Endodermal cell (in vitro differentiated cells): ENCODE data around the gene CLSTN2. TPM values are rescaled to one million over a fixed set of nuclear protein-coding genes. Genes with fewer than 3 reads are reported as not detected.

Experiments
- DNase-seq: peaks from one replicate; pipeline ENCODE4 v3.0.0-alpha.2; 2017
- H3K27ac ChIP-seq: 2 replicates; pipeline ENCODE4 v1.5.1; 2013; ENCODE audit warnings: mild to moderate bottlenecking, low read depth, low read length, moderate library complexity
- H3K27me3 ChIP-seq: 2 replicates; pipeline ENCODE4 v1.6.1; 2013; ENCODE audit warnings: mild to moderate bottlenecking, low read length, moderate library complexity; ENCODE audit not compliant: insufficient read depth, control insufficient read depth, poor library complexity, severe bottlenecking
- H3K36me3 ChIP-seq: 2 replicates; pipeline ENCODE4 v1.7.0; 2013; ENCODE audit warnings: mild to moderate bottlenecking, low read length, moderate library complexity; ENCODE audit not compliant: control insufficient read depth, insufficient read depth
- H3K4me1 ChIP-seq: one replicate; pipeline ENCODE4 v1.7.0; 2013; ENCODE audit warnings: low read length; ENCODE audit not compliant: control insufficient read depth, insufficient read depth
- H3K4me3 ChIP-seq: 2 replicates; pipeline ENCODE4 v1.5.1; 2013; ENCODE audit warnings: mild to moderate bottlenecking, low read length, moderate library complexity
- H3K9ac ChIP-seq: 2 replicates; pipeline ENCODE4 v1.6.1; 2013; ENCODE audit warnings: mild to moderate bottlenecking, low read length, moderate library complexity; ENCODE audit not compliant: poor library complexity, severe bottlenecking; ENCODE audit errors: extremely low read depth
- H3K9me3 ChIP-seq: 2 replicates; pipeline ENCODE4 v1.6.1; 2013; ENCODE audit warnings: mild to moderate bottlenecking, low read length, moderate library complexity; ENCODE audit not compliant: control insufficient read depth
- H3K27ac Mint-ChIP-seq: 2 replicates; pipeline ENCODE4 v1.8.0; 2020; ENCODE audit warnings: mixed read lengths
- H3K27me3 Mint-ChIP-seq: 2 replicates; pipeline ENCODE4 v1.8.0; 2021; ENCODE audit warnings: mild to moderate bottlenecking, mixed read lengths; ENCODE audit not compliant: insufficient read depth
- H3K36me3 Mint-ChIP-seq: 2 replicates; pipeline ENCODE4 v1.8.0; 2020; ENCODE audit warnings: low read depth, mixed read lengths
- H3K4me1 Mint-ChIP-seq: 2 replicates; pipeline ENCODE4 v1.8.0; 2020; ENCODE audit warnings: mixed read lengths
- H3K4me3 Mint-ChIP-seq: 2 replicates; pipeline ENCODE4 v1.8.0; 2020; ENCODE audit warnings: mild to moderate bottlenecking, moderate library complexity, mixed read lengths
- H3K9me3 Mint-ChIP-seq: 2 replicates; pipeline ENCODE4 v1.8.0; 2020; ENCODE audit warnings: mild to moderate bottlenecking, mixed read lengths
- WGBS, 2 experiments: methylation state at CpG; one replicate each; pipeline versions ENCODE4 v1.1.5 to v1.1.7; 2013; ENCODE audit warnings: missing lambda C conversion rate in 2 of 2, mixed read lengths in 1 of 2; ENCODE audit not compliant: insufficient coverage in 1 of 2, insufficient read length in 1 of 2; 5-methylcytosine and 5-hydroxymethylcytosine counted together
- total RNA-seq, 2 donors: library from RNA; stranded (reverse); fragmentation: NEBNext Ultra II Directional in 1 of 2; extraction: Animal tissue kit (Norgen Biotek cat#: 25700) in 1 of 2; gene quantifications; 2 replicates in 1 of 2; 3 replicates in 1 of 2; pipeline ENCODE4 v1.2.1, GENCODE V29; 2021
- TF ChIP-seq, protein P1 (sequence below): fragments of 200-600 bp; sonication (generic); conservative IDR thresholded peaks from 2 replicates; pipeline ENCODE4 v1.5.0; 2021; ENCODE audit warnings: antibody characterized with exemption, mild to moderate bottlenecking

The CLSTN2 gene
- total RNA-seq, 2 donors from 2014 or later, result 0.13 to 0.42 TPM

GRCh38 chr3:140023616-140024530, 88.9 kb downstream of the CLSTN2 start:
- TF ChIP-seq, protein P1, sequence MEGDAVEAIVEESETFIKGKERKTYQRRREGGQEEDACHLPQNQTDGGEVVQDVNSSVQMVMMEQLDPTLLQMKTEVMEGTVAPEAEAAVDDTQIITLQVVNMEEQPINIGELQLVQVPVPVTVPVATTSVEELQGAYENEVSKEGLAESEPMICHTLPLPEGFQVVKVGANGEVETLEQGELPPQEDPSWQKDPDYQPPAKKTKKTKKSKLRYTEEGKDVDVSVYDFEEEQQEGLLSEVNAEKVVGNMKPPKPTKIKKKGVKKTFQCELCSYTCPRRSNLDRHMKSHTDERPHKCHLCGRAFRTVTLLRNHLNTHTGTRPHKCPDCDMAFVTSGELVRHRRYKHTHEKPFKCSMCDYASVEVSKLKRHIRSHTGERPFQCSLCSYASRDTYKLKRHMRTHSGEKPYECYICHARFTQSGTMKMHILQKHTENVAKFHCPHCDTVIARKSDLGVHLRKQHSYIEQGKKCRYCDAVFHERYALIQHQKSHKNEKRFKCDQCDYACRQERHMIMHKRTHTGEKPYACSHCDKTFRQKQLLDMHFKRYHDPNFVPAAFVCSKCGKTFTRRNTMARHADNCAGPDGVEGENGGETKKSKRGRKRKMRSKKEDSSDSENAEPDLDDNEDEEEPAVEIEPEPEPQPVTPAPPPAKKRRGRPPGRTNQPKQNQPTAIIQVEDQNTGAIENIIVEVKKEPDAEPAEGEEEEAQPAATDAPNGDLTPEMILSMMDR, result no peak
- Histone ChIP-seq H3K36me3 (no peaks in the 10 kb centered on the region), H3K27me3 (peaks cover 46% of the 10 kb centered on the region), H3K4me1 (peaks cover 18% of the 10 kb centered on the region), H3K4me3 (no peak overlapping the region), H3K27ac (no peak overlapping the region), H3K9me3 (no peaks in the 10 kb centered on the region), H3K9ac (no peak overlapping the region)
- H3K4me1 Mint-ChIP-seq, result peaks cover 19% of the 10 kb centered on the region
- no peaks in the 10 kb centered on the region for H3K36me3 Mint-ChIP-seq
- no peak overlapping the region for H3K4me3 Mint-ChIP-seq
- DNase-seq, result no peak
- peaks cover 49% of the 10 kb centered on the region for H3K27me3 Mint-ChIP-seq
- H3K27ac Mint-ChIP-seq, result no peak overlapping the region
- no peaks in the 10 kb centered on the region for H3K9me3 Mint-ChIP-seq
- 89% methylated on average over 8 to 12 of the region's 12 CpGs for WGBS, 2 experiments

GRCh38 chr3:140031170-140031569, 96.2 kb downstream of the CLSTN2 start:
- TF ChIP-seq, protein P1, result no peak
- DNase-seq, result no peak

GRCh38 chr3:140034058-140034457, 99.1 kb downstream of the CLSTN2 start:
- Mint-ChIP-seq H3K4me1 (peaks cover 16% of the 10 kb centered on the region), H3K27me3 (peaks cover 35% of the 10 kb centered on the region), H3K4me3 (no peak overlapping the region), H3K36me3 (no peaks in the 10 kb centered on the region), H3K27ac (no peak overlapping the region), H3K9me3 (no peaks in the 10 kb centered on the region)
- H3K27ac ChIP-seq, result no peak overlapping the region
- TF ChIP-seq, protein P1, result no peak
- H3K9ac ChIP-seq, result no peak overlapping the region
- peaks cover 3% of the 10 kb centered on the region for H3K4me1 ChIP-seq
- DNase-seq, result no peak
- H3K4me3 ChIP-seq, result no peak overlapping the region
- no peaks in the 10 kb centered on the region for H3K9me3 ChIP-seq
- H3K27me3 ChIP-seq, result peaks cover 11% of the 10 kb centered on the region
- H3K36me3 ChIP-seq, result no peaks in the 10 kb centered on the region

More at GRCh38 chr3:140031170-140031569, 96.2 kb downstream of the CLSTN2 start:
- no peak overlapping the region for H3K4me3 ChIP-seq
- no peak overlapping the region for H3K9ac ChIP-seq
- Mint-ChIP-seq H3K36me3 (no peaks in the 10 kb centered on the region), H3K4me3 (no peak overlapping the region), H3K9me3 (no peaks in the 10 kb centered on the region), H3K27ac (no peak overlapping the region), H3K4me1 (peaks cover 11% of the 10 kb centered on the region), H3K27me3 (peaks cover 58% of the 10 kb centered on the region)
- H3K36me3 ChIP-seq, result no peaks in the 10 kb centered on the region
- no peaks in the 10 kb centered on the region for H3K9me3 ChIP-seq
- WGBS, 2 experiments, result 90 to 94% methylated on average over 3 to 4 of the region's 4 CpGs
- peak overlapping the region; percentile 80 for H3K27ac ChIP-seq
- peaks cover 35% of the 10 kb centered on the region for H3K27me3 ChIP-seq
- H3K4me1 ChIP-seq, result peaks cover 3% of the 10 kb centered on the region
